GM12878 (cell line): ENCODE results near the gene APOL4. TPM values are rescaled to one million over a fixed set of nuclear protein-coding genes. Genes with fewer than 3 reads are reported as not detected.

Experiments
- ATAC-seq: fragments of 200-7000 bp; cut with Tn5 transposase; 3 replicates; pipeline ENCODE4 v1.9.1; 2020; ENCODE audit warnings: mild to moderate bottlenecking, moderate library complexity
- BruUV-seq: library from RNA; stranded (reverse); fragments of 400-500 nt; replicated peaks from 2 replicates; lab custom pipeline; 2021; lab: Mats Ljungman, UMichigan
- CTCF ChIA-PET: fragments of 300-600 bp; sonication (Branson Sonifier 250); formaldehyde crosslinking; extraction: SDS; loops from one replicate; lab custom pipeline; 2021; ENCODE audit warnings: inconsistent platforms; lab: Yijun Ruan, JAX
- POLR2A ChIA-PET: fragments of 350-600 bp; formaldehyde crosslinking; extraction: SDS; loops from one replicate; lab custom pipeline; 2021; ENCODE audit warnings: inconsistent platforms; lab: Charles Lee
- RAD21 ChIA-PET: fragments of 300-600 bp; sonication (Branson Sonifier 250); formaldehyde crosslinking; loops from one replicate; lab custom pipeline; 2023; ENCODE audit warnings: antibody characterized with exemption; ENCODE audit not compliant: unreplicated experiment; lab: Charles Lee
- SMC1A ChIA-PET: fragments of 300-600 bp; sonication (Branson Sonifier 250); formaldehyde crosslinking; loops from one replicate; lab custom pipeline; 2023; ENCODE audit not compliant: unreplicated experiment, uncharacterized antibody; lab: Charles Lee
- DNase-seq: peaks from one replicate; pipeline ENCODE4 v3.0.0-alpha.2; 2011; ENCODE audit warnings: low read depth, low spot score
- FAIRE-seq: peaks from 3 replicates; lab custom pipeline; 2011; peaks lifted over from hg19 to GRCh38; lab: Jason Lieb, UNC
- H2AFZ ChIP-seq: 2 replicates; pipeline ENCODE4 v1.6.0; 2011; ENCODE audit warnings: low read depth, low read length, control low read depth; ENCODE audit not compliant: control insufficient read depth
- H3K27ac ChIP-seq: 2 replicates; pipeline ENCODE4 v1.5.1; 2011; ENCODE audit warnings: control low read depth; ENCODE audit not compliant: control insufficient read depth, insufficient read depth
- H3K27me3 ChIP-seq, 2 experiments: replicated peaks in 1 of 2; 2 replicates each; pipeline versions ENCODE4 v1.6.0 to v1.6.1; 2011; ENCODE audit warnings: low read length in 1 of 2; ENCODE audit not compliant: control insufficient read depth in 2 of 2, insufficient read depth in 2 of 2
- H3K36me3 ChIP-seq, 2 experiments: 2 replicates each; pipeline ENCODE4 v1.5.1; 2011; ENCODE audit warnings: low read length in 1 of 2; ENCODE audit not compliant: control insufficient read depth in 2 of 2, insufficient read depth in 2 of 2
- H3K4me1 ChIP-seq: 2 replicates; pipeline ENCODE4 v1.6.1; 2011; ENCODE audit warnings: mild to moderate bottlenecking, low read length, moderate library complexity, mixed read lengths; ENCODE audit not compliant: control insufficient read depth, insufficient read depth
- H3K4me2 ChIP-seq: 2 replicates; pipeline ENCODE4 v1.6.0; 2011; ENCODE audit warnings: control low read depth; ENCODE audit not compliant: control insufficient read depth, insufficient read depth
- H3K4me3 ChIP-seq: fragments of 200-600 bp; sonication (generic); 2 replicates; pipeline ENCODE4 v1.5.1; 2016
- H3K79me2 ChIP-seq: 2 replicates; pipeline ENCODE4 v1.6.0; 2011; ENCODE audit warnings: low read length; ENCODE audit not compliant: control insufficient read depth, insufficient read depth
- H3K9ac ChIP-seq: 2 replicates; pipeline ENCODE4 v1.8.0; 2011; ENCODE audit warnings: low read length, control low read depth, mixed read lengths; ENCODE audit not compliant: control insufficient read depth, insufficient read depth
- H3K9me3 ChIP-seq: replicated peaks from 3 replicates; pipeline ENCODE4 v1.5.1; 2011; ENCODE audit warnings: mild to moderate bottlenecking, low read length; ENCODE audit not compliant: control insufficient read depth, insufficient read depth
- H4K20me1 ChIP-seq: 2 replicates; pipeline ENCODE4 v1.6.0; 2011; ENCODE audit not compliant: control insufficient read depth, insufficient read depth
- CBX5 ChIP-seq: sonication (generic); IDR thresholded peaks from 2 replicates; pipeline ENCODE4 v1.6.1; 2016; ENCODE audit warnings: low read depth, moderate library complexity, mild to moderate bottlenecking, inconsistent platforms
- HDAC2 ChIP-seq: fragments of 200-600 bp; sonication (generic); IDR thresholded peaks from 2 replicates; pipeline ENCODE4 v1.6.1; 2017
- JUND ChIP-seq: IDR thresholded peaks from 2 replicates; pipeline ENCODE4 v1.6.1; 2012; ENCODE audit warnings: low read depth, mild to moderate bottlenecking, low read length, improper control_type of control experiment, moderate library complexity
- MYB ChIP-seq: fragments of 150-350 bp; IDR thresholded peaks from 2 replicates; pipeline ENCODE4 v1.6.1; 2014; ENCODE audit warnings: mild to moderate bottlenecking, low read depth, low read length, borderline replicate concordance
- RCOR1 ChIP-seq: conservative IDR thresholded peaks from 2 replicates; pipeline ENCODE4 v1.6.1; 2012; ENCODE audit warnings: low read depth, low read length, improper control_type of control experiment
- REST ChIP-seq: IDR thresholded peaks from 2 replicates; pipeline ENCODE4 v1.6.1; 2012; ENCODE audit warnings: mild to moderate bottlenecking, low read depth, low read length
- SIX5 ChIP-seq: IDR thresholded peaks from 2 replicates; pipeline ENCODE4 v1.6.1; 2011; ENCODE audit warnings: mild to moderate bottlenecking, low read depth, low read length, moderate library complexity; ENCODE audit not compliant: severe bottlenecking
- YBX1 ChIP-seq: fragments of 450-650 bp; IDR thresholded peaks from 2 replicates; pipeline ENCODE4 v1.6.1; 2016; ENCODE audit warnings: antibody characterized with exemption
- YY1 ChIP-seq: IDR thresholded peaks from 2 replicates; pipeline ENCODE4 v1.6.1; 2011; ENCODE audit warnings: low read depth, mild to moderate bottlenecking, low read length
- ZNF24 ChIP-seq: fragments of 450-650 bp; IDR thresholded peaks from 2 replicates; pipeline ENCODE4 v1.6.1; 2017; ENCODE audit warnings: antibody characterized with exemption, mild to moderate bottlenecking
- ZNF384 ChIP-seq: IDR thresholded peaks from 2 replicates; pipeline ENCODE4 v1.6.1; 2012; ENCODE audit warnings: low read depth, mild to moderate bottlenecking, low read length, improper control_type of control experiment, borderline replicate concordance
- ZZZ3 ChIP-seq: IDR thresholded peaks from 2 replicates; pipeline ENCODE4 v1.6.1; 2011; ENCODE audit warnings: low read depth; ENCODE audit not compliant: control insufficient read depth, insufficient read length
- WGBS: methylation state at CpG from one replicate; pipeline ENCODE4 v1.1.6; 2016; ENCODE audit warnings: low lambda C conversion rate; ENCODE audit not compliant: insufficient replicate concordance, insufficient coverage; ENCODE audit errors: missing lambda C conversion rate; 5-methylcytosine and 5-hydroxymethylcytosine counted together
- in situ Hi-C: fragments of 300-500 bp; cut with MboI; formaldehyde crosslinking; loops from 9 replicates; pipeline ENCODE4 v1.14.3; 2018; ENCODE audit warnings: mixed read lengths
- intact Hi-C: fragments of 100-400 bp; cut with micrococcal nuclease; formaldehyde crosslinking; loops from one replicate; pipeline ENCODE4 v1.14.2; 2022; ENCODE audit not compliant: unreplicated experiment
- polyA plus RNA-seq, 11 experiments: library from polyadenylated mRNA; depleted of rRNA in 4 of 11; unstranded in 6 of 11; stranded (reverse) in 5 of 11; fragments of >200 nt; fragmentation: Nextera tagmentation in 4 of 11; fragmentation: Illumina TruSeq in 1 of 11; extraction: Ambion mirVana in 4 of 11; extraction: Trizol in 1 of 11; gene quantifications; 1 replicate in 1 of 11; 2 replicates in 10 of 11; pipeline versions ENCODE4 v1.2.1 to v1.2.3, GENCODE V29; 2011 to 2016; ENCODE audit warnings: inconsistent platforms in 2 of 11, missing spikeins in 2 of 11, low read depth in 1 of 11
- total RNA-seq, 4 experiments: library from RNA; depleted of rRNA in 3 of 4; stranded (reverse); fragments of >200 nt in 3 of 4; fragmentation: Illumina TruSeq in 1 of 4; extraction: Trizol in 1 of 4; gene quantifications; 2 replicates each; pipeline versions ENCODE4 v1.2.1 to v1.2.3, GENCODE V29; 2013 to 2021

The APOL4 gene
- total and polyA plus RNA-seq, 10 of the 15 experiments (the other 5 are each of a cell fraction or from before 2014, with no cell fraction given), result 0.03 to 0.24 (median 0.19) TPM; not detected in 7

GRCh38 chr22:36184433-36185025, 17.1 kb downstream of the APOL4 start (continued):
- TF ChIP-seq YBX1 (no peak), HDAC2 (no peak), REST (no peak)
- TF ChIP-seq, all 136 proteins: peak for 0

DNA sequence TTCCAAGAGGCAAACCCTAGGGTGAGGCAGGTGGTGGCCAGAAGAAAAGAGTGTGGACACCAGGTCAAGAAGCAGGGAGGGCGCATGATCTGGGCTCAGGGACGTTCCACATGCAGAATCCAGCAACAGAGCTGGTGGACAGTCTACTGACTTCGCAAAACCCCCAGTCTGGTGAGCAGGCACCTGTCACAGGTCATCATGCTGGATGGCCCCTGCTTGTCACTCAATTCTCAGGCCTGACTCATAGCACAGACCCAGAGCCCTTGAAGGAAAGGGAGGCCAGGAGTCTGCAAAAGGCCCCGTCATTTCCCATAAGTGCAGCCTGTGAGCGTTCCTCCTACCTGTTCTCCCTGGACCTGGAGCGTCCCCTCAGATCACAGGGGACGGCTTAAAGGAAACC, 18.2 kb downstream of the APOL4 start:
- intact Hi-C loops, result no loop called here
- Histone ChIP-seq H3K36me3 (no peaks in the 10 kb centered on the region), H2AFZ (no peak overlapping the region), H3K27ac (no peak overlapping the region), H3K27me3 (no peaks in the 10 kb centered on the region), H3K4me3 (no peak overlapping the region), H3K4me1 (no peaks in the 10 kb centered on the region), H4K20me1 (no peaks in the 10 kb centered on the region), H3K79me2 (no peaks in the 10 kb centered on the region), H3K9me3 (no peaks in the 10 kb centered on the region), H3K9ac (no peak overlapping the region), H3K4me2 (no peak overlapping the region)
- ATAC-seq (no peak), FAIRE-seq (no peak), DNase-seq (no peak)
- no TSS peak for BruUV-seq
- ChIA-PET POLR2A (interaction anchor here (0.6 kb wide), 1 partner anchor 154 kb away, joined by 4 read pairs; no protein-coding TSS in a partner anchor), SMC1A (interaction anchor here (6.2 to 11.2 kb wide), 2 partner anchors 22 to 38 kb away, joined by 53 to 154 read pairs; partner anchors contain the start of gene APOL3), CTCF (interaction anchor here (0.7 to 6.2 kb wide), 4 partner anchors 14 to 118 kb away, joined by 3 to 31 read pairs (median 4); no protein-coding TSS in a partner anchor), RAD21 (interaction anchor here (0.7 to 1.0 kb wide), 2 partner anchors 39 to 95 kb away, joined by 3 to 6 read pairs; no protein-coding TSS in a partner anchor)
- 70% methylated on average over 7 of the region's 7 CpGs for WGBS
- in situ Hi-C loops, result loop anchor here (5.0 kb wide), 1 partner anchor 41 kb away; no protein-coding TSS in a partner anchor
- TF ChIP-seq CBX5 (no peak), SIX5 (no peak), ZZZ3 (no peak), MYB (no peak), ZNF384 (no peak), YY1 (no peak), JUND (no peak), ZNF24 (no peak), RCOR1 (no peak)
